ENCODE results near the gene MYO1C.

GRCh38 chr17:1541367-1541904, 49.0 kb upstream of the MYO1C start:
- TF ChIP-seq TARDBP (IDR thresholded peaks at IDR 0.05) (no peak), FOXK2 (IDR thresholded peaks at IDR 0.05) (no peak), HDGF (IDR thresholded peaks at IDR 0.05; ENCODE audit: borderline replicate concordance) (no peak), ELF4 (IDR thresholded peaks at IDR 0.05) (no peak), FOXM1 (IDR thresholded peaks at IDR 0.05; ENCODE audit: borderline replicate concordance) (no peak)

Data from HEK293T (cell line).